SU-DHL-6 (cell line): ENCODE data around the gene KAZN.
"Not testable (repeated sequence)": the region's sequence is repeated elsewhere in the genome, so short reads cannot be mapped to it uniquely, and the experiment has no call there.

ENCODE experiments used
- H2AFZ ChIP-seq: fragments of 200-600 bp; sonication (generic); 2 replicates; pipeline ENCODE4 v1.6.1; 2014; ENCODE audit warnings: low read depth, mild to moderate bottlenecking, moderate library complexity, mixed read lengths, antibody characterized with exemption, low read length; ENCODE audit not compliant: severe bottlenecking
- H3F3A ChIP-seq: fragments of 200-600 bp; shearing (Covaris generic); 2 replicates; pipeline ENCODE4 v1.6.0; 2016; ENCODE audit warnings: antibody characterized with exemption, mild to moderate bottlenecking; ENCODE audit not compliant: insufficient read depth
- H3K27ac ChIP-seq: fragments of 200-600 bp; sonication (generic); 2 replicates; pipeline ENCODE4 v1.5.1; 2016; ENCODE audit warnings: low read depth, mild to moderate bottlenecking, low read length, moderate library complexity, mixed read lengths
- H3K27me3 ChIP-seq: fragments of 200-600 bp; sonication (generic), shearing (Covaris generic); 2 replicates; pipeline ENCODE4 v1.6.0; 2014; ENCODE audit warnings: mild to moderate bottlenecking, low read length
- H3K36me3 ChIP-seq: fragments of 200-600 bp; sonication (generic); 2 replicates; pipeline ENCODE4 v1.6.1; 2014; ENCODE audit warnings: mild to moderate bottlenecking, low read length, mixed read lengths
- H3K4me2 ChIP-seq: fragments of 300-600, 200-600 bp; shearing (Covaris generic), sonication (generic); 2 replicates; pipeline ENCODE4 v1.6.0; 2014; ENCODE audit warnings: low read length, low read depth, mild to moderate bottlenecking; ENCODE audit not compliant: poor library complexity, severe bottlenecking
- H3K4me3 ChIP-seq: fragments of 200-600 bp; sonication (generic); 2 replicates; pipeline ENCODE4 v1.5.1; 2014; ENCODE audit warnings: antibody characterized with exemption, low read length, mild to moderate bottlenecking, mixed read lengths; ENCODE audit not compliant: insufficient read depth, poor library complexity, severe bottlenecking
- H3K79me2 ChIP-seq: fragments of 200-600 bp; sonication (generic); 2 replicates; pipeline ENCODE4 v1.6.1; 2014; ENCODE audit warnings: mild to moderate bottlenecking, low read length, moderate library complexity; ENCODE audit not compliant: insufficient read depth
- H3K9ac ChIP-seq: fragments of 200-600 bp; sonication (generic); 2 replicates; pipeline ENCODE4 v1.7.0; 2014; ENCODE audit warnings: mild to moderate bottlenecking, low read length
- H3K9me2 ChIP-seq: fragments of 200-600 bp; sonication (generic); replicated peaks from 2 replicates; pipeline ENCODE4 v1.6.1; 2014; ENCODE audit warnings: low read length; ENCODE audit not compliant: insufficient read depth
- H3K9me3 ChIP-seq: fragments of 200-600 bp; sonication (generic); 2 replicates; pipeline ENCODE4 v1.6.1; 2014; ENCODE audit warnings: low read length, mixed read lengths; ENCODE audit not compliant: insufficient read depth
- H4K20me1 ChIP-seq: fragments of 200-600 bp; sonication (generic); 2 replicates; pipeline ENCODE4 v1.6.1; 2014; ENCODE audit warnings: low read depth, mild to moderate bottlenecking, antibody characterized with exemption, low read length, moderate library complexity, mixed read lengths
- CTCF ChIP-seq: fragments of 200-600 bp; sonication (generic); IDR thresholded peaks from one replicate; pipeline ENCODE4 v1.5.1; 2017; ENCODE audit warnings: antibody characterized with exemption, mild to moderate bottlenecking, low read length, moderate library complexity; ENCODE audit not compliant: insufficient read depth, poor library complexity, severe bottlenecking
- EZH2phosphoT487 ChIP-seq: fragments of 200-600 bp; sonication (generic), shearing (Covaris generic); conservative IDR thresholded peaks from 2 replicates; pipeline ENCODE4 v1.6.1; 2018; ENCODE audit warnings: mild to moderate bottlenecking, antibody characterized with exemption, low read length, moderate library complexity, mixed read lengths

Gene KAZN

GRCh38 chr1:15130607-15131006 is 532.1 kb downstream of the KAZN start:
- H4K20me1 ChIP-seq = no peaks in the 10 kb centered on the region
- no peak overlapping the region for H3K4me3 ChIP-seq
- no peaks in the 10 kb centered on the region for H3F3A ChIP-seq
- H3K9me3 ChIP-seq = no peaks in the 10 kb centered on the region
- H3K36me3 ChIP-seq = no peaks in the 10 kb centered on the region
- no peak overlapping the region for H3K27ac ChIP-seq
- no peak overlapping the region for H3K4me2 ChIP-seq
- no peaks in the 10 kb centered on the region for H3K79me2 ChIP-seq
- no peak for TF ChIP-seq CTCF
- TF ChIP-seq EZH2phosphoT487 = no peak
- no peaks in the 10 kb centered on the region for H3K27me3 ChIP-seq
- H2AFZ ChIP-seq = no peak overlapping the region
- no peaks in the 10 kb centered on the region for H3K9me2 ChIP-seq
- no peak overlapping the region for H3K9ac ChIP-seq

GRCh38 chr1:15132965-15133364 is 534.5 kb downstream of the KAZN start:
- Histone ChIP-seq H3K27me3 (no peaks in the 10 kb centered on the region), H3K27ac (no peak overlapping the region), H3K9ac (no peak overlapping the region), H3K9me2 (no peaks in the 10 kb centered on the region), H4K20me1 (no peaks in the 10 kb centered on the region), H3K4me2 (no peak overlapping the region), H3K9me3 (no peaks in the 10 kb centered on the region), H3K36me3 (no peaks in the 10 kb centered on the region), H3K79me2 (no peaks in the 10 kb centered on the region), H3F3A (no peaks in the 10 kb centered on the region), H2AFZ (no peak overlapping the region), H3K4me3 (no peak overlapping the region)
- no peak for TF ChIP-seq EZH2phosphoT487
- TF ChIP-seq CTCF = no peak

GRCh38 chr1:15134285-15134684 is 535.8 kb downstream of the KAZN start:
- no peaks in the 10 kb centered on the region for H3K36me3 ChIP-seq
- TF ChIP-seq EZH2phosphoT487 = no peak
- H3K9me2 ChIP-seq = no peaks in the 10 kb centered on the region
- H3K4me3 ChIP-seq = no peak overlapping the region
- no peaks in the 10 kb centered on the region for H4K20me1 ChIP-seq
- no peaks in the 10 kb centered on the region for H3K27me3 ChIP-seq
- H3K9me3 ChIP-seq = no peaks in the 10 kb centered on the region
- no peaks in the 10 kb centered on the region for H3K79me2 ChIP-seq
- no peak overlapping the region for H3K4me2 ChIP-seq
- H3K9ac ChIP-seq = no peak overlapping the region
- H2AFZ ChIP-seq = no peak overlapping the region
- no peaks in the 10 kb centered on the region for H3F3A ChIP-seq
- H3K27ac ChIP-seq = no peak overlapping the region

GRCh38 chr1:15135604-15136003 is 537.1 kb downstream of the KAZN start:
- not testable (repeated sequence) for H3K4me3 ChIP-seq, H3K9me3 ChIP-seq, H3F3A ChIP-seq, H3K27ac ChIP-seq, H3K79me2 ChIP-seq, H3K27me3 ChIP-seq, H4K20me1 ChIP-seq, H2AFZ ChIP-seq, H3K36me3 ChIP-seq, H3K9ac ChIP-seq, H3K4me2 ChIP-seq, H3K9me2 ChIP-seq
